BJ (cell line): ENCODE data around the gene SIRT2. TPM values are rescaled to one million over a fixed set of nuclear protein-coding genes. Genes with fewer than 3 reads are reported as not detected.

Experiments used
- CTCF ChIA-PET: fragments of 350-600 bp; formaldehyde crosslinking; extraction: SDS; loops from one replicate; lab custom pipeline; 2021; ENCODE audit warnings: antibody characterized with exemption, inconsistent platforms; lab: Yijun Ruan, JAX
- POLR2A ChIA-PET: fragments of 300-600 bp; sonication (Branson Sonifier 250); formaldehyde crosslinking; extraction: SDS; loops from one replicate; lab custom pipeline; 2021; ENCODE audit warnings: antibody characterized with exemption; lab: Charles Lee
- DNase-seq: peaks from one replicate; pipeline ENCODE4 v3.0.0-alpha.2; 2011; ENCODE audit warnings: low read depth
- H3K27me3 ChIP-seq: 2 replicates; pipeline ENCODE4 v1.6.0; 2011; ENCODE audit warnings: low read length; ENCODE audit not compliant: control insufficient read depth, insufficient read depth
- H3K36me3 ChIP-seq: 2 replicates; pipeline ENCODE4 v1.5.1; 2011; ENCODE audit warnings: low read length; ENCODE audit not compliant: control insufficient read depth, insufficient read depth
- H3K4me3 ChIP-seq: 2 replicates; pipeline ENCODE4 v1.5.1; 2011; ENCODE audit warnings: low read depth, mild to moderate bottlenecking, control low read depth, low read length
- polyA plus RNA-seq: library from polyadenylated mRNA; depleted of rRNA; stranded (reverse); fragments of >200 nt; gene quantifications from 2 replicates; pipeline ENCODE4 v1.2.3, GENCODE V29; 2011
- TF ChIP-seq, protein P1 (sequence below): IDR thresholded peaks from 2 replicates; pipeline ENCODE4 v1.5.1; 2011; ENCODE audit warnings: low read depth, mild to moderate bottlenecking, control low read depth, inconsistent platforms, low read length, moderate library complexity; ENCODE audit not compliant: insufficient read depth

SIRT2 gene
- polyA plus RNA-seq, 1 experiment = 71.8 TPM

- ChIA-PET POLR2A (no interaction called here), CTCF (interaction anchor here (0.7 to 3.3 kb wide), 17 partner anchors 9 to 467 kb away, joined by 3 to 29 read pairs (median 4); partner anchors contain the start of genes ACTN4, FAM98C, NFKBIB and RINL)
- Histone ChIP-seq H3K4me3 (peak overlapping the region; percentile 37), H3K36me3 (no peaks in the 10 kb centered on the region), H3K27me3 (no peaks in the 10 kb centered on the region)
- TF ChIP-seq, protein P1, sequence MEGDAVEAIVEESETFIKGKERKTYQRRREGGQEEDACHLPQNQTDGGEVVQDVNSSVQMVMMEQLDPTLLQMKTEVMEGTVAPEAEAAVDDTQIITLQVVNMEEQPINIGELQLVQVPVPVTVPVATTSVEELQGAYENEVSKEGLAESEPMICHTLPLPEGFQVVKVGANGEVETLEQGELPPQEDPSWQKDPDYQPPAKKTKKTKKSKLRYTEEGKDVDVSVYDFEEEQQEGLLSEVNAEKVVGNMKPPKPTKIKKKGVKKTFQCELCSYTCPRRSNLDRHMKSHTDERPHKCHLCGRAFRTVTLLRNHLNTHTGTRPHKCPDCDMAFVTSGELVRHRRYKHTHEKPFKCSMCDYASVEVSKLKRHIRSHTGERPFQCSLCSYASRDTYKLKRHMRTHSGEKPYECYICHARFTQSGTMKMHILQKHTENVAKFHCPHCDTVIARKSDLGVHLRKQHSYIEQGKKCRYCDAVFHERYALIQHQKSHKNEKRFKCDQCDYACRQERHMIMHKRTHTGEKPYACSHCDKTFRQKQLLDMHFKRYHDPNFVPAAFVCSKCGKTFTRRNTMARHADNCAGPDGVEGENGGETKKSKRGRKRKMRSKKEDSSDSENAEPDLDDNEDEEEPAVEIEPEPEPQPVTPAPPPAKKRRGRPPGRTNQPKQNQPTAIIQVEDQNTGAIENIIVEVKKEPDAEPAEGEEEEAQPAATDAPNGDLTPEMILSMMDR = no peak
- no peak for DNase-seq
Observed at GRCh38 chr19:38869160-38869835, 30.1 kb downstream of the SIRT2 start.

GRCh38 chr19:38868551-38868950 lies 30.9 kb downstream of the SIRT2 start:
- H3K36me3 ChIP-seq = no peaks in the 10 kb centered on the region
- TF ChIP-seq, protein P1 = no peak
- no peaks in the 10 kb centered on the region for H3K27me3 ChIP-seq
- ChIA-PET CTCF (interaction anchor here (0.9 to 3.3 kb wide), 9 partner anchors 8 to 209 kb away, joined by 3 to 29 read pairs (median 10); partner anchors contain the start of genes NFKBIB, RINL and SIRT2), POLR2A (no interaction called here)
- DNase-seq = no peak
- H3K4me3 ChIP-seq = no peak overlapping the region

DNA sequence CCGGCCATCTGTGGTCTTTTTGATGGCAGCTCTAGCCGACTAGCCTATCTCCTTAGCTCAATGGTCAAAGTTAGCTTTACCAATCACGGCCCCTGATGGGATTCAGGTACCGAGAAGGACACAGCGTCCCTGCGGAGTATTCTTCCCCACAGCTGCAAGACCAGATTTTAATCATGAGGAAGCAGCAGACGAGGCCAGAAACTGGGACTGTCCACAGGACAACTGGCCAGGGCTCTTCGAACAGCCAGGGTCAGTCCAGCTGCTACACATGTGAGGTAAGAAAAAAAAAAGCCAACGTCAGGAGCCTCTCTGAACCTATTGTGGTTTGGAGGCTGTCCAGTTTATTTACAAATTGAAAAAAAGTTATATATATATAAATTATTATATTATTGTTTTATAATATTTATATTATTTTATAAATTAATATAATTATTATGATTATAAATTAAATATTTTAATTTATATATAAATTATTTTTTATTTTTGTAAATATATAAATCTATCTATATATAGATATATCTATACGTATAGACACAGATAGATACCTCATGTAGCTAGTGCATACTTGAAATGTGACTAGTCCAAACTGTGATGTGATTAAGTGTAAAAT lies 32.1 kb downstream of the SIRT2 start:
- H3K27me3 ChIP-seq = no peaks in the 10 kb centered on the region
- TF ChIP-seq, protein P1 = no peak
- no peaks in the 10 kb centered on the region for H3K36me3 ChIP-seq
- DNase-seq = no peak
- ChIA-PET CTCF (interaction anchor here (0.8 to 1.3 kb wide), 2 partner anchors 23 to 465 kb away, joined by 3 read pairs; partner anchors contain the start of gene FAM98C), POLR2A (no interaction called here)
- no peak overlapping the region for H3K4me3 ChIP-seq

DNA sequence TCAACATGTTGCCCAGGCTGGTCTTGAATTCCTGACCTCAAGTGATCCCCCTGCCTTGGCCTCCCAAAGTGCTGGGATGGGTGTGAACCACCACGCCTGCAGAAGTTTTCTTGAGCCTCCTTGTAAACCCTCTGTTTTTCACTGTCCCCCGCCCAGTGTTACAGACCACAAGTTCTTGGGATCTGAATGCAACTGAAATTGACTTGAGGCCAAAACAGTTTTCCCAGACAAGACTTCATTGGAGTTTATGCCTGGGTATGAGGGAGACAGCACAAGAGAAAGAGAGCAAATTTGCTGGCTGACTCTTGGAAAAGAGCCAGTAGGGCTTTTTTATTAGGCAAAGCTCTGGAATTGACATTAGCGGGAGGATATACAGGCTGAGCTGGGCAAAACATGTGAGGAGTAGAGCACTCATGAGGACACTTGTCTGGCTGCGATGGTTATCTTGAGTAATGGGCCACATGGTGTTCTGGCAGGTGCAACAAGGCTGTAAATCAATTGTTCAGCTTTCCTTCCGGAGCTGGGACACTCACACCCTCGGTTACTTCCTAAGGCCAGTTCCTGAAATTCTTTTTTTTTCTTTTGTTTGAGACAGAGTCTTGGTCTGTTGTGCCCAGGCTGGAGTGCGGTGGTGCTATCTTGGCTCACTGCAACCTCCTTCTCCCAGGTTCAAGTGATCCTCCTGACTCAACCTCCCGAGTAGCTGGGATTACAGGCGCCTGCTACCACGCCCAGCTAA lies 36.9 kb downstream of the SIRT2 start:
- POLR2A ChIA-PET = no interaction called here
- no peaks in the 10 kb centered on the region for H3K36me3 ChIP-seq
- TF ChIP-seq, protein P1 = no peak
- H3K4me3 ChIP-seq = no peak overlapping the region
- DNase-seq = peak; percentile 84
- no peaks in the 10 kb centered on the region for H3K27me3 ChIP-seq
- CTCF ChIA-PET = interaction anchor here (0.9 to 1.6 kb wide), 4 partner anchors 9 to 460 kb away, joined by 3 to 6 read pairs (median 4); partner anchors contain the start of gene FAM98C
